Measurements from ENCODE around the gene TFF1.

Gene TFF1

GRCh38 chr21:42343101-42343500, 23.2 kb downstream of the TFF1 start:
- Histone ChIP-seq H3K4me3 (ENCODE audit: low read depth, low read length) (no peak overlapping the region), H3K9me3 (ENCODE audit: control insufficient read depth, insufficient read depth, low read depth, low read length) (no peaks in the 10 kb centered on the region), H3K4me1 (ENCODE audit: control insufficient read depth, insufficient read depth, low read length) (no peaks in the 10 kb centered on the region), H3K36me3 (ENCODE audit: control insufficient read depth in 2 of 2, insufficient read depth in 1 of 2, low read length in 2 of 2) (no peaks in the 10 kb centered on the region), H3K27ac (ENCODE audit: extremely low read depth, low read depth, low read length) (no peak overlapping the region)
- ChIA-PET POLR2A (no interaction called here), CTCF (no interaction called here)
- TF ChIP-seq ZFP69B (tag by site-specific recombination; IDR thresholded peaks at IDR 0.05) (no peak), ZNF707 (tag by site-specific recombination; IDR thresholded peaks at IDR 0.05) (no peak), ZNF10 (tag by site-specific recombination; IDR thresholded peaks at IDR 0.05) (no peak), ZNF433 (tag by site-specific recombination; IDR thresholded peaks at IDR 0.05; ENCODE audit: low read depth) (no peak), ZNF248 (tag by site-specific recombination; IDR thresholded peaks at IDR 0.05) (no peak), ZNF112 (tag by site-specific recombination; IDR thresholded peaks at IDR 0.05) (no peak), ZNF701 (tag by site-specific recombination; IDR thresholded peaks at IDR 0.05) (no peak), ZNF548 (tag by site-specific recombination; IDR thresholded peaks at IDR 0.05) (no peak), ZNF155 (tag by site-specific recombination; IDR thresholded peaks at IDR 0.05) (no peak)

DNA sequence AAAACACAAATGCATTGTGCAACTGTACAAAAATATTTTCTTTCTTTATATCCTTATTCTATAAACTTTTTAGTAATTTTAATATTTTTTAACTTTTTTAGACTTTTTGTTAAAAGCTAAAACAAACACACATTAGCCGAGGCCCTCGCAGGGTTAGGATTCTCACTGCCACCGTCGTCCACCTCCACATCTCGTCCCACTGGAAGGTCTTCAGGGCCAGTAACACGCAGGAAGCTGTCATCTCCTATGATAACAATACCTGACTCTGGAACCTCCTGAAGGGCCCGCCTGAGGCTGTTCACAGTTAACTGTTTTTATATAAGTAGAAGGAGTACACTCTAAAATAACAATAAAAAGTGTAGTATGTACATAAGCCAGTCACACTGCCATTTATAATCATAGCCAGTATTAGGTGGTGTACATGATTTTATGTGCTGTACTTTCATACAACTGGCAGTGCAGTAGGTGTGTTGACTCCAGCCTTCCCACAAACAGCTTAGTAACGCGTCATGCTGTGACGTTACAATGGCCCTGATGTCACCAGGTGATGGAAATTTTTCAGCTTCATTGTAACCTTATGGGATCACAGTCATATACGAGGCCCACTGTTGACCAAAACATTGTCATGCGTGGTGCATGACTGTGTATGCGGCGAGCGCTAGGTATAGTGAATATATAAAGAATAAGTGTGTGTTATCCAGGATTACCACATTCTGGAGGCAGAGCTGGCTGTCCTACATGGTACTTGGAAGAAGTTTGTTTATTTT, 24.4 kb downstream of the TFF1 start:
- Histone ChIP-seq H3K27ac (ENCODE audit: extremely low read depth, low read depth, low read length) (no peak overlapping the region), H3K4me3 (ENCODE audit: low read depth, low read length) (no peak overlapping the region), H3K36me3 (ENCODE audit: control insufficient read depth in 2 of 2, insufficient read depth in 1 of 2, low read length in 2 of 2) (no peaks in the 10 kb centered on the region), H3K4me1 (ENCODE audit: control insufficient read depth, insufficient read depth, low read length) (no peaks in the 10 kb centered on the region), H3K9me3 (ENCODE audit: control insufficient read depth, insufficient read depth, low read depth, low read length) (no peaks in the 10 kb centered on the region)
- ChIA-PET CTCF (interaction anchor here (0.6 to 0.7 kb wide), 2 partner anchors 19 to 195 kb away, joined by 3 read pairs; no protein-coding TSS in a partner anchor), POLR2A (interaction anchor here (0.6 to 1.0 kb wide), 2 partner anchors 12 to 32 kb away, joined by 3 to 6 read pairs; no protein-coding TSS in a partner anchor)
- TF ChIP-seq, protein P1, sequence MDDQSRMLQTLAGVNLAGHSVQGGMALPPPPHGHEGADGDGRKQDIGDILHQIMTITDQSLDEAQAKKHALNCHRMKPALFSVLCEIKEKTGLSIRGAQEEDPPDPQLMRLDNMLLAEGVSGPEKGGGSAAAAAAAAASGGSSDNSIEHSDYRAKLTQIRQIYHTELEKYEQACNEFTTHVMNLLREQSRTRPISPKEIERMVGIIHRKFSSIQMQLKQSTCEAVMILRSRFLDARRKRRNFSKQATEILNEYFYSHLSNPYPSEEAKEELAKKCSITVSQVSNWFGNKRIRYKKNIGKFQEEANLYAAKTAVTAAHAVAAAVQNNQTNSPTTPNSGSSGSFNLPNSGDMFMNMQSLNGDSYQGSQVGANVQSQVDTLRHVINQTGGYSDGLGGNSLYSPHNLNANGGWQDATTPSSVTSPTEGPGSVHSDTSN (CRISPR knock-in tag; IDR thresholded peaks at IDR 0.05) = no peak
- TF ChIP-seq ZNF830 (tag by site-specific recombination; IDR thresholded peaks at IDR 0.05; ENCODE audit: low read depth) = no peak
- TF ChIP-seq, protein P2, sequence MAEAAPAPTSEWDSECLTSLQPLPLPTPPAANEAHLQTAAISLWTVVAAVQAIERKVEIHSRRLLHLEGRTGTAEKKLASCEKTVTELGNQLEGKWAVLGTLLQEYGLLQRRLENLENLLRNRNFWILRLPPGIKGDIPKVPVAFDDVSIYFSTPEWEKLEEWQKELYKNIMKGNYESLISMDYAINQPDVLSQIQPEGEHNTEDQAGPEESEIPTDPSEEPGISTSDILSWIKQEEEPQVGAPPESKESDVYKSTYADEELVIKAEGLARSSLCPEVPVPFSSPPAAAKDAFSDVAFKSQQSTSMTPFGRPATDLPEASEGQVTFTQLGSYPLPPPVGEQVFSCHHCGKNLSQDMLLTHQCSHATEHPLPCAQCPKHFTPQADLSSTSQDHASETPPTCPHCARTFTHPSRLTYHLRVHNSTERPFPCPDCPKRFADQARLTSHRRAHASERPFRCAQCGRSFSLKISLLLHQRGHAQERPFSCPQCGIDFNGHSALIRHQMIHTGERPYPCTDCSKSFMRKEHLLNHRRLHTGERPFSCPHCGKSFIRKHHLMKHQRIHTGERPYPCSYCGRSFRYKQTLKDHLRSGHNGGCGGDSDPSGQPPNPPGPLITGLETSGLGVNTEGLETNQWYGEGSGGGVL (tag by site-specific recombination; IDR thresholded peaks at IDR 0.05) = no peak
- no peak for TF ChIP-seq ZNF571 (tag by site-specific recombination; IDR thresholded peaks at IDR 0.05)
- TF ChIP-seq ZNF148 (tag by site-specific recombination; IDR thresholded peaks at IDR 0.05; ENCODE audit: borderline replicate concordance) = no peak
- no peak for TF ChIP-seq ZNF488 (tag by site-specific recombination; IDR thresholded peaks at IDR 0.05)
- no peak for TF ChIP-seq YY2 (tag by site-specific recombination; IDR thresholded peaks at IDR 0.05)
- no peak for TF ChIP-seq ZNF701 (tag by site-specific recombination; IDR thresholded peaks at IDR 0.05)
- no peak for TF ChIP-seq ZNF391 (tag by site-specific recombination; IDR thresholded peaks at IDR 0.05; ENCODE audit: borderline replicate concordance, low read depth)
- no peak for TF ChIP-seq SP2 (tag by site-specific recombination; IDR thresholded peaks at IDR 0.05)
- TF ChIP-seq, protein P3, sequence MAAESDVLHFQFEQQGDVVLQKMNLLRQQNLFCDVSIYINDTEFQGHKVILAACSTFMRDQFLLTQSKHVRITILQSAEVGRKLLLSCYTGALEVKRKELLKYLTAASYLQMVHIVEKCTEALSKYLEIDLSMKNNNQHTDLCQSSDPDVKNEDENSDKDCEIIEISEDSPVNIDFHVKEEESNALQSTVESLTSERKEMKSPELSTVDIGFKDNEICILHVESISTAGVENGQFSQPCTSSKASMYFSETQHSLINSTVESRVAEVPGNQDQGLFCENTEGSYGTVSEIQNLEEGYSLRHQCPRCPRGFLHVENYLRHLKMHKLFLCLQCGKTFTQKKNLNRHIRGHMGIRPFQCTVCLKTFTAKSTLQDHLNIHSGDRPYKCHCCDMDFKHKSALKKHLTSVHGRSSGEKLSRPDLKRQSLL (tag by site-specific recombination; IDR thresholded peaks at IDR 0.05) = no peak
- no peak for TF ChIP-seq ZNF48 (tag by site-specific recombination; IDR thresholded peaks at IDR 0.05)
- no peak for TF ChIP-seq ZNF202 (tag by site-specific recombination; IDR thresholded peaks at IDR 0.05; ENCODE audit: borderline replicate concordance)
- no peak for TF ChIP-seq ZSCAN5A (tag by site-specific recombination; IDR thresholded peaks at IDR 0.05)
- TF ChIP-seq ZNF629 (tag by site-specific recombination; IDR thresholded peaks at IDR 0.05) = no peak
- TF ChIP-seq YY1 (tag by site-specific recombination; IDR thresholded peaks at IDR 0.05) = no peak
